H9 (cell line): Measurements from ENCODE around the gene IGF2BP3. TPM values are rescaled to one million over a fixed set of nuclear protein-coding genes. Genes with fewer than 3 reads are reported as not detected.
A peak's percentile ranks its signal among the peaks of the same experiment; 100 is the strongest.

Experiments used
- DNase-seq: peaks from one replicate; pipeline ENCODE4 v3.0.0-alpha.2; 2017
- H2AFZ ChIP-seq: one replicate; pipeline ENCODE4 v1.6.1; 2013; ENCODE audit warnings: mild to moderate bottlenecking, low read length, control low read depth, moderate library complexity
- H2AK5ac ChIP-seq: 2 replicates; pipeline ENCODE4 v1.6.1; 2013; ENCODE audit warnings: low read length, control low read depth, mixed read lengths; ENCODE audit not compliant: insufficient read length
- H2BK120ac ChIP-seq: one replicate; pipeline ENCODE4 v1.6.1; 2013; ENCODE audit warnings: low read depth, mild to moderate bottlenecking, low read length, control low read depth, inconsistent platforms; ENCODE audit not compliant: poor library complexity, severe bottlenecking
- H2BK12ac ChIP-seq: 2 replicates; pipeline ENCODE4 v1.6.1; 2013; ENCODE audit warnings: low read length, control low read depth, mixed read lengths, low read depth; ENCODE audit not compliant: insufficient read length
- H2BK15ac ChIP-seq: 2 replicates; pipeline ENCODE4 v1.6.1; 2013; ENCODE audit warnings: low read depth, low read length, control low read depth
- H2BK20ac ChIP-seq: one replicate; pipeline ENCODE4 v1.6.1; 2013; ENCODE audit warnings: low read depth, mild to moderate bottlenecking, low read length, control low read depth, inconsistent platforms; ENCODE audit not compliant: poor library complexity, severe bottlenecking
- H2BK5ac ChIP-seq: 2 replicates; pipeline ENCODE4 v1.6.1; 2013; ENCODE audit warnings: low read length, control low read depth, mixed read lengths; ENCODE audit not compliant: insufficient read length
- H3K14ac ChIP-seq: 2 replicates; pipeline ENCODE4 v1.6.1; 2013; ENCODE audit warnings: low read length, control low read depth; ENCODE audit not compliant: insufficient read depth
- H3K18ac ChIP-seq: 2 replicates; pipeline ENCODE4 v1.6.1; 2013; ENCODE audit warnings: low read depth, mild to moderate bottlenecking, mixed read lengths, low read length, control low read depth; ENCODE audit not compliant: insufficient read length
- H3K23ac ChIP-seq: 2 replicates; pipeline ENCODE4 v1.6.1; 2013; ENCODE audit warnings: low read length, control low read depth, mixed read lengths, low read depth; ENCODE audit not compliant: insufficient read length
- H3K23me2 ChIP-seq: 2 replicates; pipeline ENCODE4 v1.6.1; 2013; ENCODE audit warnings: low read depth, mild to moderate bottlenecking, mixed read lengths, low read length, control low read depth; ENCODE audit not compliant: insufficient read length, poor library complexity, severe bottlenecking
- H3K27ac ChIP-seq: 2 replicates; pipeline ENCODE4 v1.5.1; 2013; ENCODE audit warnings: low read length, control low read depth, mixed read lengths, low read depth; ENCODE audit not compliant: insufficient read length
- H3K27me3 ChIP-seq: 2 replicates; pipeline ENCODE4 v1.6.1; 2013; ENCODE audit warnings: low read length, control low read depth, inconsistent platforms; ENCODE audit not compliant: insufficient read depth
- H3K4ac ChIP-seq: 2 replicates; pipeline ENCODE4 v1.6.1; 2013; ENCODE audit warnings: low read depth, mild to moderate bottlenecking, control low read depth, inconsistent platforms, low read length, moderate library complexity
- H3K4me1 ChIP-seq: 2 replicates; pipeline ENCODE4 v1.6.1; 2013; ENCODE audit warnings: low read length, control low read depth, inconsistent platforms; ENCODE audit not compliant: insufficient read depth
- H3K4me2 ChIP-seq: 2 replicates; pipeline ENCODE4 v1.6.1; 2013; ENCODE audit warnings: low read length, control low read depth, mixed read lengths; ENCODE audit not compliant: insufficient read length, insufficient read depth
- H3K56ac ChIP-seq: 2 replicates; pipeline ENCODE4 v1.6.1; 2013; ENCODE audit warnings: low read depth, mild to moderate bottlenecking, mixed read lengths, low read length, control low read depth; ENCODE audit not compliant: insufficient read length
- H3K79me1 ChIP-seq: 2 replicates; pipeline ENCODE4 v1.6.1; 2013; ENCODE audit warnings: low read depth, mild to moderate bottlenecking, moderate library complexity, low read length, control low read depth, inconsistent platforms; ENCODE audit not compliant: insufficient read depth, poor library complexity, severe bottlenecking
- H3K79me2 ChIP-seq: 2 replicates; pipeline ENCODE4 v1.6.1; 2013; ENCODE audit warnings: low read length, control low read depth, inconsistent platforms; ENCODE audit not compliant: insufficient read depth
- H3K9ac ChIP-seq: 2 replicates; pipeline ENCODE4 v1.6.1; 2013; ENCODE audit warnings: low read length, control low read depth, mixed read lengths; ENCODE audit not compliant: insufficient read length; ENCODE audit errors: extremely low read depth
- H3K9me3 ChIP-seq: one replicate; pipeline ENCODE4 v1.6.1; 2013; ENCODE audit warnings: low read depth, low read length, inconsistent platforms; ENCODE audit not compliant: control insufficient read depth
- H3T11ph ChIP-seq: one replicate; pipeline ENCODE4 v1.6.1; 2013; ENCODE audit warnings: mild to moderate bottlenecking, low read length, control low read depth, inconsistent platforms
- H4K20me1 ChIP-seq: one replicate; pipeline ENCODE4 v1.6.1; 2013; ENCODE audit not compliant: control insufficient read depth, insufficient read length, insufficient read depth
- H4K5ac ChIP-seq: 2 replicates; pipeline ENCODE4 v1.6.1; 2013; ENCODE audit warnings: low read depth, mild to moderate bottlenecking, mixed read lengths, low read length, control low read depth; ENCODE audit not compliant: insufficient read length
- H4K8ac ChIP-seq: replicated peaks from 2 replicates; pipeline ENCODE4 v1.6.1; 2013; ENCODE audit warnings: low read length, control low read depth, mixed read lengths, low read depth; ENCODE audit not compliant: insufficient read length
- H4K91ac ChIP-seq: 2 replicates; pipeline ENCODE4 v1.6.1; 2013; ENCODE audit warnings: low read depth, mild to moderate bottlenecking, moderate library complexity, mixed read lengths, low read length, control low read depth; ENCODE audit not compliant: insufficient read length
- H3K27ac Mint-ChIP-seq, 3 experiments: 2 replicates in 2 of 3; 3 replicates in 1 of 3; pipeline ENCODE4 v1.8.0; 2020 to 2021; ENCODE audit warnings: mixed read lengths in 3 of 3, mild to moderate bottlenecking in 1 of 3, moderate library complexity in 1 of 3
- H3K27me3 Mint-ChIP-seq: 2 replicates; pipeline ENCODE4 v1.8.0; 2021; ENCODE audit warnings: low read depth, mild to moderate bottlenecking, moderate library complexity, mixed read lengths
- H3K36me3 Mint-ChIP-seq, 3 experiments: 2 replicates in 2 of 3; 3 replicates in 1 of 3; pipeline ENCODE4 v1.8.0; 2020 to 2021; ENCODE audit warnings: low read depth in 3 of 3, mixed read lengths in 3 of 3; ENCODE audit not compliant: insufficient read depth in 1 of 3
- H3K4me1 Mint-ChIP-seq, 2 experiments: 2 replicates each; pipeline ENCODE4 v1.8.0; 2020; ENCODE audit warnings: mixed read lengths in 2 of 2
- H3K4me3 Mint-ChIP-seq, 2 experiments: 2 replicates in 1 of 2; 3 replicates in 1 of 2; pipeline ENCODE4 v1.8.0; 2020 to 2021; ENCODE audit warnings: mild to moderate bottlenecking in 2 of 2, mixed read lengths in 2 of 2, moderate library complexity in 1 of 2
- H3K9me3 Mint-ChIP-seq, 2 experiments: 2 replicates in 1 of 2; 3 replicates in 1 of 2; pipeline ENCODE4 v1.8.0; 2020; ENCODE audit warnings: mild to moderate bottlenecking in 2 of 2, mixed read lengths in 2 of 2, moderate library complexity in 1 of 2
- total RNA-seq: library from RNA; stranded (reverse); gene quantifications from 2 replicates; pipeline ENCODE4 v1.2.1, GENCODE V29; 2021
- TF ChIP-seq, protein P1 (sequence below): fragments of 200-600 bp; sonication (generic); conservative IDR thresholded peaks from 3 replicates; pipeline ENCODE4 v1.8.0; 2021; ENCODE audit warnings: antibody characterized with exemption, mild to moderate bottlenecking

IGF2BP3 gene
- total RNA-seq, 1 experiment from 2014 or later = 197 TPM

GRCh38 chr7:23472556-23472955 lies 2.3 kb upstream of the IGF2BP3 start:
- Histone ChIP-seq H3K23ac (no peak overlapping the region), H3K9ac (peak overlapping the region; percentile 29), H2BK120ac (no peak overlapping the region), H2BK12ac (no peak overlapping the region), H2BK15ac (no peak overlapping the region), H4K20me1 (no peaks in the 10 kb centered on the region), H4K5ac (no peak overlapping the region), H4K91ac (no peak overlapping the region), H4K8ac (no peak overlapping the region), H3K9me3 (no peaks in the 10 kb centered on the region), H2AK5ac (no peak overlapping the region), H3K23me2 (peaks cover 23% of the 10 kb centered on the region), H3K56ac (no peak overlapping the region), H3K18ac (no peak overlapping the region), H3K27me3 (no peaks in the 10 kb centered on the region), H3T11ph (no peak overlapping the region), H2AFZ (no peak overlapping the region), H3K4me2 (peak overlapping the region; percentile 64), H3K27ac (no peak overlapping the region), H2BK20ac (no peak overlapping the region), H3K79me2 (peaks cover 32% of the 10 kb centered on the region; the same call in 1 of the 2 replicates), H2BK5ac (no peak overlapping the region), H3K79me1 (no peaks in the 10 kb centered on the region), H3K14ac (no peak overlapping the region), H3K4me1 (no peaks in the 10 kb centered on the region), H3K4ac (no peak overlapping the region)
- no peak for DNase-seq
- TF ChIP-seq, protein P1, sequence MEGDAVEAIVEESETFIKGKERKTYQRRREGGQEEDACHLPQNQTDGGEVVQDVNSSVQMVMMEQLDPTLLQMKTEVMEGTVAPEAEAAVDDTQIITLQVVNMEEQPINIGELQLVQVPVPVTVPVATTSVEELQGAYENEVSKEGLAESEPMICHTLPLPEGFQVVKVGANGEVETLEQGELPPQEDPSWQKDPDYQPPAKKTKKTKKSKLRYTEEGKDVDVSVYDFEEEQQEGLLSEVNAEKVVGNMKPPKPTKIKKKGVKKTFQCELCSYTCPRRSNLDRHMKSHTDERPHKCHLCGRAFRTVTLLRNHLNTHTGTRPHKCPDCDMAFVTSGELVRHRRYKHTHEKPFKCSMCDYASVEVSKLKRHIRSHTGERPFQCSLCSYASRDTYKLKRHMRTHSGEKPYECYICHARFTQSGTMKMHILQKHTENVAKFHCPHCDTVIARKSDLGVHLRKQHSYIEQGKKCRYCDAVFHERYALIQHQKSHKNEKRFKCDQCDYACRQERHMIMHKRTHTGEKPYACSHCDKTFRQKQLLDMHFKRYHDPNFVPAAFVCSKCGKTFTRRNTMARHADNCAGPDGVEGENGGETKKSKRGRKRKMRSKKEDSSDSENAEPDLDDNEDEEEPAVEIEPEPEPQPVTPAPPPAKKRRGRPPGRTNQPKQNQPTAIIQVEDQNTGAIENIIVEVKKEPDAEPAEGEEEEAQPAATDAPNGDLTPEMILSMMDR = no peak
- peaks cover 24 to 25% of the 10 kb centered on the region in 2 experiments for H3K4me1 Mint-ChIP-seq
- H3K36me3 Mint-ChIP-seq = peaks cover 7 to 10% (median 8%) of the 10 kb centered on the region in 3 experiments
- H3K4me3 Mint-ChIP-seq = peak overlapping the region; percentile 91 to 99
- H3K27me3 Mint-ChIP-seq = no peaks in the 10 kb centered on the region; the same call in 1 of the 2 replicates
- peak overlapping the region in 2 of 3 experiments; percentile 90 to 97; a peak in 3 of 7 replicates for H3K27ac Mint-ChIP-seq
- peaks cover 3 to 6% of the 10 kb centered on the region in 2 experiments for H3K9me3 Mint-ChIP-seq
